ENCODE measurements around the gene ZNF226.
"Not testable (repeated sequence)": the region's sequence is repeated elsewhere in the genome, so short reads cannot be mapped to it uniquely, and the experiment has no call there.

Gene ZNF226

DNA sequence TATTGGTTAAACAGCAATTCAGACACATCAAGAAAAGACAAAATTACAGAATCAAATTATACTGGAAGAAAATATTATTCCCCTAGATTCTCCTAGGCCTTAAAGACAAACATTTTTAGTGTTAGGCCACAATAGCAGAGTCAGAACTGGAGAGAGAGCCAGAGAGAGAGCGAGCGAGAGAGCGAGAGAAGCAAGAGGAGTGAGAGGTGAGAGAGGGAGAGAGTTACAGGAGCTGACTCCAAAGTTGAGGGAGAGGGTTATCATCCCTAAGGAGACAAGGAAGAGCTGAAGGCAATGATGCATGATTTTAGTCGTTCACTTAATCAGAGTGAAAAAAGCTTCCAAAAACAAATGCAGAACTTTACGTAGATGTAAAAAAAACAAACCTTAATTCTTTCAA, 27.2 kb downstream of the ZNF226 start:
- Mint-ChIP-seq H3K4me3 (no peak overlapping the region), H3K36me3 (peaks cover 37% of the 10 kb centered on the region), H3K27ac (no peak overlapping the region), H3K4me1 (no peaks in the 10 kb centered on the region), H3K9me3 (peaks cover 25% of the 10 kb centered on the region), H3K27me3 (peaks cover 19% of the 10 kb centered on the region)
- ATAC-seq = no peak

DNA sequence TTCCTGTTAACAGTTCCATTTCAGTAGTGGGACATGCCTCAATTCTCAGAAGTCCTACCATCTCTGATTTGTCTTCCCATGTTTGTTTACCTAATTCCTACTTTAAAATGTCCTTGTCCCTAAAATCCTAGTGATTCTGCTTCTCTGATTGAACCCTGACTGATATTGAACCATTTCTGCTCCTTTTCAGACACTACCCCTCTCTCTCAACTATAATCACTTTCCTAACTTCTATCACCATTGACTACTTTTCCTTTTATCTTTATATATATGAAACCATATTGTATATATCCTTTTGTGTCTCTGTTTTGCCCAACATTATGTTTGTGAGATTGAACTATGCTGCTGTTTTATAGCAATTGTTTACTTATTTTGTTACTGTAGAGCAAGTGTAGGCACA, 31.9 kb downstream of the ZNF226 start:
- H3K4me1 Mint-ChIP-seq = no peaks in the 10 kb centered on the region
- H3K27me3 Mint-ChIP-seq = peaks cover 7% of the 10 kb centered on the region
- ATAC-seq = no peak
- peaks cover 23% of the 10 kb centered on the region for H3K36me3 Mint-ChIP-seq
- H3K9me3 Mint-ChIP-seq = peaks cover 19% of the 10 kb centered on the region
- no peak overlapping the region for H3K27ac Mint-ChIP-seq
- H3K4me3 Mint-ChIP-seq = no peak overlapping the region

GRCh38 chr19:44202470-44202869, 37.6 kb downstream of the ZNF226 start:
- peaks cover 28% of the 10 kb centered on the region for H3K36me3 Mint-ChIP-seq
- no peak overlapping the region for H3K27ac Mint-ChIP-seq
- peaks cover 7% of the 10 kb centered on the region for H3K4me1 Mint-ChIP-seq
- H3K9me3 Mint-ChIP-seq = peaks cover 20% of the 10 kb centered on the region
- no peak overlapping the region for H3K4me3 Mint-ChIP-seq
- peaks cover 10% of the 10 kb centered on the region for H3K27me3 Mint-ChIP-seq
- no peak for ATAC-seq

DNA sequence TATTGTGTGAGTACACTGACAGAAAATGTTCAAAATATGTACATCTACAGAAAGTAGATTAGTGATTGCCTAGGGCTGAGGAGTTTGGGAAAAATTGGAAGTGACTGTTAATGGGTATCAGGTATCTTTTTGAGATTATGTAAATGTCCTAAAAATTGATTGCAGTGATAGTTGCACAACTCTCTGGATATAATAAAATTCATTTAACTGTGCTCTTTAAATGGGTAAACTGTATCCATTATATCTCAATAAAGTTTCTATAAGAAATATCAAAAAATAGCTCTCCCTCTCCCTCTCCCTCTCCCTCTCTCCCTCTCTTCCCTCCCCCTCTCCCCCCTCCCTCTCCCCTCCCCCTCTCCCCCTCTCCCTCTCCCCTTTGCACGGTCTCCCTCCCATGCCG, 38.1 kb downstream of the ZNF226 start:
- no peak for ATAC-seq
- peaks cover 10% of the 10 kb centered on the region for H3K27me3 Mint-ChIP-seq
- H3K36me3 Mint-ChIP-seq = peaks cover 28% of the 10 kb centered on the region
- no peak overlapping the region for H3K27ac Mint-ChIP-seq
- peaks cover 20% of the 10 kb centered on the region for H3K9me3 Mint-ChIP-seq
- peaks cover 11% of the 10 kb centered on the region for H3K4me1 Mint-ChIP-seq
- H3K4me3 Mint-ChIP-seq = no peak overlapping the region

GRCh38 chr19:44203877-44204276, 39.0 kb downstream of the ZNF226 start:
- not testable (repeated sequence) for H3K4me3 Mint-ChIP-seq, ATAC-seq, H3K27ac Mint-ChIP-seq
- peaks cover 10% of the 10 kb centered on the region for H3K27me3 Mint-ChIP-seq
- peaks cover 26% of the 10 kb centered on the region for H3K36me3 Mint-ChIP-seq
- peaks cover 20% of the 10 kb centered on the region for H3K9me3 Mint-ChIP-seq
- peaks cover 11% of the 10 kb centered on the region for H3K4me1 Mint-ChIP-seq

GRCh38 chr19:44204772-44205171, 39.9 kb downstream of the ZNF226 start:
- H3K36me3 Mint-ChIP-seq = peaks cover 18% of the 10 kb centered on the region
- peaks cover 10% of the 10 kb centered on the region for H3K27me3 Mint-ChIP-seq
- no peak overlapping the region for H3K27ac Mint-ChIP-seq
- ATAC-seq = no peak
- H3K9me3 Mint-ChIP-seq = peaks cover 20% of the 10 kb centered on the region
- no peak overlapping the region for H3K4me3 Mint-ChIP-seq
- H3K4me1 Mint-ChIP-seq = peaks cover 11% of the 10 kb centered on the region

- peaks cover 11% of the 10 kb centered on the region for H3K4me1 Mint-ChIP-seq
- H3K27me3 Mint-ChIP-seq = peaks cover 10% of the 10 kb centered on the region
- ATAC-seq = peak; percentile 94
- H3K4me3 Mint-ChIP-seq = peak overlapping the region; percentile 93
- H3K9me3 Mint-ChIP-seq = peaks cover 16% of the 10 kb centered on the region
- H3K27ac Mint-ChIP-seq = peak overlapping the region; percentile 92
- peaks cover 15% of the 10 kb centered on the region for H3K36me3 Mint-ChIP-seq
Measured at GRCh38 chr19:44207126-44207803, 42.4 kb downstream of the ZNF226 start.

DNA sequence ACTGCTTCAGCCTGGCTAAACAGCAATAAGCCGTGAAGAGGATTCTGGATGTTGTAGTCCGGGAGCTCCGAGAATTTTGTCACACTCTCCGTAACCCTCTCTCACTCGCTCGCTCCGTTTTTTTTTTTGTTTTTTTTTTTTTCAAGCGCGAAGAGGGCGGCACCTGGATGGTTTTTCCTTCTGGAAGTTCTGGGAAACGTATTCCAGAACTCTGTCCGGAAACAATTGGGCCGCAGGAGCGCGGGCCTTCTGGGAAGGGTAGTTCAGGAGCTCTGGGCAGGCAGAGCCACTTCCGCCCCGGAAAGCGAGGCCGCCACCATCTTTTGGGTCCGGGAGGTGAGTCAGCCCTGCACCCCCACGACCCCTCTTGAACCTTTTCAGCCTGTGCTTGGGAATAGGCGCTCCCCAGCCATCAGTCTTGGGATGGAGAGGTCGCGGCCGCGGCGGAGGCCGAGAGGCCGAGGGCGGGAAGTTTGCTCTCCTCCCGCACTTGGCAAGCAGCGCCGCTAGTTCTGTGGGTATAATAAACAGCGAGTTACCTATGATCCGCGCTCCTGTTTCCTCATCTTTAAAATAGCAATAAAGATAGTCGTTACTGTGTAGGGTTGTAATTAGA, 47.5 kb downstream of the ZNF226 start, which contains the start of gene ZNF227:
ZNF227 (plus strand) TSS at position 283 of the 616 bp plus-strand sequence. CDS start 5,261 bp downstream, outside the sequence.
- Mint-ChIP-seq H3K36me3 (peaks cover 30% of the 10 kb centered on the region), H3K27me3 (no peaks in the 10 kb centered on the region), H3K4me1 (peaks cover 31% of the 10 kb centered on the region), H3K4me3 (peak within 1 kb of the TSS; percentile 96), H3K27ac (peak within 1 kb of the TSS; percentile 94), H3K9me3 (peaks cover 3% of the 10 kb centered on the region)
- ATAC-seq = peak; percentile 97

GRCh38 chr19:44212866-44213346, 48.0 kb downstream of the ZNF226 start:
- no peak for ATAC-seq
- H3K36me3 Mint-ChIP-seq = peaks cover 35% of the 10 kb centered on the region
- peak overlapping the region; percentile 94 for H3K27ac Mint-ChIP-seq
- peak overlapping the region; percentile 96 for H3K4me3 Mint-ChIP-seq
- peaks cover 26% of the 10 kb centered on the region for H3K4me1 Mint-ChIP-seq
- H3K9me3 Mint-ChIP-seq = peaks cover 3% of the 10 kb centered on the region
- no peaks in the 10 kb centered on the region for H3K27me3 Mint-ChIP-seq

DNA sequence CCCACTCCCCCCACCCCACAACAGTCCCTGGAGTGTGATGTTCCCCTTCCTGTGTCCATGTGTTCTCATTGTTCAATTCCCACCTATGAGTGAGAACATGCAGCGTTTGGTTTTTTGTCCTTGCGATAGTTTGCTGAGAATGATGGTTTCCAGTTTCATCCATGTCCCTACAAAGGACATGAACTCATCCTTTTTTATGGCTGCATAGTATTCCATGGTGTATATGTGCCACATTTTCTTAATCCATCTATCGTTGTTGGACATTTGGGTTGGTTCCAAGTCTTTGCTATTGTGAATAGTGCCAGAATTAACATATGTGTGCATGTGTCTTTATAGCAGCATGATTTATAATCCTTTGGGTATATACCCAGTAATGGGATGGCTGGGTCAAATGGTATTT, 55.0 kb downstream of the ZNF226 start:
- not testable (repeated sequence) for H3K9me3 Mint-ChIP-seq, H3K27me3 Mint-ChIP-seq, H3K27ac Mint-ChIP-seq, H3K4me3 Mint-ChIP-seq, ATAC-seq
- peaks cover 75% of the 10 kb centered on the region for H3K36me3 Mint-ChIP-seq
- H3K4me1 Mint-ChIP-seq = peaks cover 15% of the 10 kb centered on the region

- H3K4me1 Mint-ChIP-seq, H3K27me3 Mint-ChIP-seq, H3K9me3 Mint-ChIP-seq, H3K4me3 Mint-ChIP-seq, H3K27ac Mint-ChIP-seq, ATAC-seq: not testable (repeated sequence)
- H3K36me3 Mint-ChIP-seq = peaks cover 75% of the 10 kb centered on the region
Measured at GRCh38 chr19:44220761-44221160, 55.9 kb downstream of the ZNF226 start.

DNA sequence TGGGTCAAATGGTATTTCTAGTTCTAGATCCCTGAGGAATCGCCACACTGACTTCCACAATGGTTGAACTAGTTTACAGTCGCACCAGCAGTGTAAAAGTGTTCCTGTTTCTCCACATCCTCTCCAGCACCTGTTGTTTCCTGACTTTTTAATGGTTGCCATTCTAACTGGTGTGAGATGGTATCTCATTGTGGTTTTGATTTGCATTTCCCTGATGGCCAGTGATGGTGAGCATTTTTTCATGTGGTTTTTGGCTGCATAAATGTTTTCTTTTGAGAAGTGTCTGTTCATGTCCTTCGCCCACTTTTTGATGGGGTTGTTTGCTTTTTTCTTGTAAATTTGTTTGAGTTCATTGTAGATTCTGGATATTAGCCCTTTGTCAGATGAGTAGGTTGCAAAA, 56.4 kb downstream of the ZNF226 start:
- H3K9me3 Mint-ChIP-seq, H3K27ac Mint-ChIP-seq, H3K4me1 Mint-ChIP-seq, ATAC-seq, H3K27me3 Mint-ChIP-seq, H3K4me3 Mint-ChIP-seq: not testable (repeated sequence)
- H3K36me3 Mint-ChIP-seq = peaks cover 76% of the 10 kb centered on the region
